Stimulated activated CD8-positive, alpha-beta memory T cell treated with anti-CD3 and anti-CD28 coated beads, Interleukin-12 subunit alpha, Interleukin-12 subunit beta, amount 100 ng/mL, for 1 hour (primary cell): Measurements from ENCODE around the gene RNF6.
A peak's percentile ranks its signal among the peaks of the same experiment; 100 is the strongest.

Source experiments
- DNase-seq: peaks from one replicate; pipeline ENCODE4 v3.0.0-alpha.2; 2020; ENCODE audit warnings: low read depth

The RNF6 gene

GRCh38 chr13:26225896-26226617 is 3.9 kb upstream of the RNF6 start:
- DNase-seq: no peak

- DNase-seq: no peak
Measured at GRCh38 chr13:26222520-26223046, 469 bp upstream of the RNF6 start.

- DNase-seq: no peak
Measured at GRCh38 chr13:26221399-26221720, 754 bp downstream of the RNF6 start.

- no peak for DNase-seq
Measured at GRCh38 chr13:26220575-26220974, 1.5 kb downstream of the RNF6 start.

GRCh38 chr13:26219726-26220125 is 2.4 kb downstream of the RNF6 start:
- DNase-seq: no peak

GRCh38 chr13:26216042-26216441 is 6.1 kb downstream of the RNF6 start:
- no peak for DNase-seq

GRCh38 chr13:26213982-26214381 is 8.1 kb downstream of the RNF6 start:
- DNase-seq: no peak

GRCh38 chr13:26213345-26213744 is 8.8 kb downstream of the RNF6 start:
- DNase-seq: no peak

GRCh38 chr13:26208287-26208686 is 13.8 kb downstream of the RNF6 start:
- DNase-seq: no peak

- DNase-seq: no peak
Measured at GRCh38 chr13:26202365-26202972, 19.6 kb downstream of the RNF6 start.

- no peak for DNase-seq
Measured at GRCh38 chr13:26200811-26201210, 21.3 kb downstream of the RNF6 start.

- no peak for DNase-seq
Measured at GRCh38 chr13:26198116-26198515, 24.0 kb downstream of the RNF6 start.

- no peak for DNase-seq
Measured at GRCh38 chr13:26197298-26197697, 24.8 kb downstream of the RNF6 start.

- DNase-seq: no peak
Measured at GRCh38 chr13:26186995-26187394, 35.1 kb downstream of the RNF6 start.

GRCh38 chr13:26186118-26186870 is 35.8 kb downstream of the RNF6 start:
- peak; percentile 76 for DNase-seq

- DNase-seq: no peak
Measured at GRCh38 chr13:26185720-26186117, 36.4 kb downstream of the RNF6 start.

- DNase-seq: peak; percentile 46
Measured at GRCh38 chr13:26184791-26185250, 37.3 kb downstream of the RNF6 start.

- DNase-seq: no peak
Measured at GRCh38 chr13:26183416-26183815, 38.7 kb downstream of the RNF6 start.

- DNase-seq: no peak
Measured at GRCh38 chr13:26179344-26179743, 42.8 kb downstream of the RNF6 start.

- DNase-seq: no peak
Measured at GRCh38 chr13:26168835-26169234, 53.3 kb downstream of the RNF6 start.

- DNase-seq: no peak
Measured at GRCh38 chr13:26168237-26168814, 53.8 kb downstream of the RNF6 start.

- DNase-seq: no peak
Measured at GRCh38 chr13:26163812-26164211, 58.3 kb downstream of the RNF6 start.
